Measurements from ENCODE around the gene PRKAG1. TPM values are rescaled to one million over a fixed set of nuclear protein-coding genes. Genes with fewer than 3 reads are reported as not detected.

Gene PRKAG1
- polyA plus RNA-seq, 1 donor from 2014 or later: 71.0 TPM

DNA sequence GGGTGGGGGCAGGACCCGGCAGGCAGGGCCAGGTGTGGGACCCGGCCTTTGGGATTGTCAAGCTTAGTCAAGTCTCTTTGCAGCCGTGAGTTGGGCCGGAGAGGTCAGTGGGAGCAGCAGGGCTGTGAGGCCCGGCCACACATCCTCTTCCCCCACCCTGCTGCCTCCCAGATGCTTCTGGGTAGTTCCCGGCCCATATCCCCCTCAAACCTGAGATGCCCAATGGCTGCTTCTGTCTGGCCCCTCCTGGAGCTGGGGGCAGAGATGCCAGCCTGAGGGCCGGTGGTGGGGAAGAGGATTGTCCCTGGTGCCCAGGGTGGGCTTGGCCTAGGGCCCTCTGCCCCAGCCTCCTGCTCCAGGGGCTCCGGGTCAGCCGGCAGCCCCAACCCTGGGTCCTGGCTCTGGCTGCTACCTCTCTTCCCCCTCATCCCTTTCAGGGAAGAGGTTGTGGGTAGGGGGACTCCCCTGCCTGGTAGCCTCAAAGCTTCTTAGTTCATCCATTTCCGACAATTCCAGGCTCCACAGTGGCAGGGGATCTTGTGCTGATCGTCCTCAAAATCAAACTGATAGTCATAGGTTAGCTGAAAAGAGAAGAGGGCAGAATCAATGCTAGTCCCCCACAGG, 2.8 kb upstream of the PRKAG1 start:
- Histone ChIP-seq H4K20me1 (ENCODE audit: insufficient read depth) (no peaks in the 10 kb centered on the region), H3K79me2 (replicated peaks; ENCODE audit: insufficient read depth, low read length) (no peaks in the 10 kb centered on the region), H3K9me3 (ENCODE audit: low read length) (no peaks in the 10 kb centered on the region), H3F3A (ENCODE audit: insufficient read depth, low read length, poor library complexity, severe bottlenecking) (peaks cover 3% of the 10 kb centered on the region), H2AFZ (ENCODE audit: low read depth, low read length) (no peak overlapping the region), H3K27ac (ENCODE audit: low read length) (no peak overlapping the region), H3K4me2 (ENCODE audit: low read length) (no peak overlapping the region), H3K27me3 (ENCODE audit: insufficient read depth, low read depth, low read length) (no peaks in the 10 kb centered on the region), H3K4me3 (ENCODE audit: low read length) (no peak overlapping the region), H3K9me2 (ENCODE audit: insufficient read depth, low read length) (no peaks in the 10 kb centered on the region), H3K36me3 (ENCODE audit: insufficient read depth, low read length) (no peaks in the 10 kb centered on the region), H3K9ac (ENCODE audit: low read length) (no peak overlapping the region)
- TF ChIP-seq MXI1 (conservative IDR thresholded peaks at IDR 0.05; ENCODE audit: poor library complexity, severe bottlenecking): no peak
- no peak for TF ChIP-seq EP300 (conservative IDR thresholded peaks at IDR 0.05; ENCODE audit: poor library complexity, severe bottlenecking)
- no peak for TF ChIP-seq EZH2 (IDR thresholded peaks at IDR 0.05; ENCODE audit: borderline replicate concordance, insufficient read depth, low read length, poor library complexity, severe bottlenecking)
- TF ChIP-seq, protein P1, sequence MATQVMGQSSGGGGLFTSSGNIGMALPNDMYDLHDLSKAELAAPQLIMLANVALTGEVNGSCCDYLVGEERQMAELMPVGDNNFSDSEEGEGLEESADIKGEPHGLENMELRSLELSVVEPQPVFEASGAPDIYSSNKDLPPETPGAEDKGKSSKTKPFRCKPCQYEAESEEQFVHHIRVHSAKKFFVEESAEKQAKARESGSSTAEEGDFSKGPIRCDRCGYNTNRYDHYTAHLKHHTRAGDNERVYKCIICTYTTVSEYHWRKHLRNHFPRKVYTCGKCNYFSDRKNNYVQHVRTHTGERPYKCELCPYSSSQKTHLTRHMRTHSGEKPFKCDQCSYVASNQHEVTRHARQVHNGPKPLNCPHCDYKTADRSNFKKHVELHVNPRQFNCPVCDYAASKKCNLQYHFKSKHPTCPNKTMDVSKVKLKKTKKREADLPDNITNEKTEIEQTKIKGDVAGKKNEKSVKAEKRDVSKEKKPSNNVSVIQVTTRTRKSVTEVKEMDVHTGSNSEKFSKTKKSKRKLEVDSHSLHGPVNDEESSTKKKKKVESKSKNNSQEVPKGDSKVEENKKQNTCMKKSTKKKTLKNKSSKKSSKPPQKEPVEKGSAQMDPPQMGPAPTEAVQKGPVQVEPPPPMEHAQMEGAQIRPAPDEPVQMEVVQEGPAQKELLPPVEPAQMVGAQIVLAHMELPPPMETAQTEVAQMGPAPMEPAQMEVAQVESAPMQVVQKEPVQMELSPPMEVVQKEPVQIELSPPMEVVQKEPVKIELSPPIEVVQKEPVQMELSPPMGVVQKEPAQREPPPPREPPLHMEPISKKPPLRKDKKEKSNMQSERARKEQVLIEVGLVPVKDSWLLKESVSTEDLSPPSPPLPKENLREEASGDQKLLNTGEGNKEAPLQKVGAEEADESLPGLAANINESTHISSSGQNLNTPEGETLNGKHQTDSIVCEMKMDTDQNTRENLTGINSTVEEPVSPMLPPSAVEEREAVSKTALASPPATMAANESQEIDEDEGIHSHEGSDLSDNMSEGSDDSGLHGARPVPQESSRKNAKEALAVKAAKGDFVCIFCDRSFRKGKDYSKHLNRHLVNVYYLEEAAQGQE (IDR thresholded peaks at IDR 0.05; ENCODE audit: borderline replicate concordance): no peak
- no peak for TF ChIP-seq TAF1 (IDR thresholded peaks at IDR 0.05; ENCODE audit: low read depth)
- TF ChIP-seq SMC3 (conservative IDR thresholded peaks at IDR 0.05; ENCODE audit: poor library complexity): no peak
- TF ChIP-seq, protein P2, sequence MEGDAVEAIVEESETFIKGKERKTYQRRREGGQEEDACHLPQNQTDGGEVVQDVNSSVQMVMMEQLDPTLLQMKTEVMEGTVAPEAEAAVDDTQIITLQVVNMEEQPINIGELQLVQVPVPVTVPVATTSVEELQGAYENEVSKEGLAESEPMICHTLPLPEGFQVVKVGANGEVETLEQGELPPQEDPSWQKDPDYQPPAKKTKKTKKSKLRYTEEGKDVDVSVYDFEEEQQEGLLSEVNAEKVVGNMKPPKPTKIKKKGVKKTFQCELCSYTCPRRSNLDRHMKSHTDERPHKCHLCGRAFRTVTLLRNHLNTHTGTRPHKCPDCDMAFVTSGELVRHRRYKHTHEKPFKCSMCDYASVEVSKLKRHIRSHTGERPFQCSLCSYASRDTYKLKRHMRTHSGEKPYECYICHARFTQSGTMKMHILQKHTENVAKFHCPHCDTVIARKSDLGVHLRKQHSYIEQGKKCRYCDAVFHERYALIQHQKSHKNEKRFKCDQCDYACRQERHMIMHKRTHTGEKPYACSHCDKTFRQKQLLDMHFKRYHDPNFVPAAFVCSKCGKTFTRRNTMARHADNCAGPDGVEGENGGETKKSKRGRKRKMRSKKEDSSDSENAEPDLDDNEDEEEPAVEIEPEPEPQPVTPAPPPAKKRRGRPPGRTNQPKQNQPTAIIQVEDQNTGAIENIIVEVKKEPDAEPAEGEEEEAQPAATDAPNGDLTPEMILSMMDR (IDR thresholded peaks at IDR 0.05; ENCODE audit: poor library complexity, severe bottlenecking): no peak
- TF ChIP-seq RAD21 (conservative IDR thresholded peaks at IDR 0.05): no peak
- TF ChIP-seq POLR2AphosphoS5 (IDR thresholded peaks at IDR 0.05): no peak

DNA sequence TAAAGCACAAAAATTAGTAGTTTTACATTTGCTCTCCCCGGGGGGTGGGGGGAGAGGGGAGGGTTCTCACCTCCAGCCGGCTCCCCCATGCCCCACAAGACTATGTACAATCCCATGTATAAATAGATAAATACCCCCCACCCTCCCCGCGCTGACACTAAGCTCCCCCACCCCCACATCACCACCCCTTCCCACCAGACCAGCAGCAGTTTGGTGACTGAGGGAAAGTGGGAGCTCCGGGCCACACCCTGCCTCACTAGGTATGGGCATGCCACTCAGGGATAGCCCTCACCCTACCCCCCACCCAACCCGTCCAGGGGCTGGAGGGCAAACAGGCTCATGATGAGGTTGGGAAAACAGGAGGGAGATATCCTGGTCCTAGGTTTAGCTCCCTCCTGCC, 1.9 kb upstream of the PRKAG1 start:
- no peak overlapping the region for H3K9ac ChIP-seq (ENCODE audit: low read length)
- H3K27ac ChIP-seq (ENCODE audit: low read length): no peak overlapping the region
- no peaks in the 10 kb centered on the region for H3K36me3 ChIP-seq (ENCODE audit: insufficient read depth, low read length)
- no peaks in the 10 kb centered on the region for H3K27me3 ChIP-seq (ENCODE audit: insufficient read depth, low read depth, low read length)
- TF ChIP-seq, protein P1 (IDR thresholded peaks at IDR 0.05; ENCODE audit: borderline replicate concordance): no peak
- no peak for TF ChIP-seq RAD21 (conservative IDR thresholded peaks at IDR 0.05)
- TF ChIP-seq, protein P2 (IDR thresholded peaks at IDR 0.05; ENCODE audit: poor library complexity, severe bottlenecking): no peak
- no peak overlapping the region for H3K4me3 ChIP-seq (ENCODE audit: low read length)
- H3K9me3 ChIP-seq (ENCODE audit: low read length): no peaks in the 10 kb centered on the region
- H2AFZ ChIP-seq (ENCODE audit: low read depth, low read length): no peak overlapping the region
- H3K79me2 ChIP-seq (replicated peaks; ENCODE audit: insufficient read depth, low read length): no peaks in the 10 kb centered on the region
- H4K20me1 ChIP-seq (ENCODE audit: insufficient read depth): no peaks in the 10 kb centered on the region
- no peaks in the 10 kb centered on the region for H3K9me2 ChIP-seq (ENCODE audit: insufficient read depth, low read length)
- peaks cover 3% of the 10 kb centered on the region for H3F3A ChIP-seq (ENCODE audit: insufficient read depth, low read length, poor library complexity, severe bottlenecking)
- H3K4me2 ChIP-seq (ENCODE audit: low read length): no peak overlapping the region
